C4-2B (cell line): ENCODE data around the gene PPP1R7.

Experiments used
- ZFX ChIP-seq: fragments of 450-650 bp; IDR thresholded peaks from 2 replicates; pipeline ENCODE4 v1.6.1; 2017
- TF ChIP-seq, protein P1 (sequence below): fragments of 450-650 bp; conservative IDR thresholded peaks from 2 replicates; pipeline ENCODE4 v1.5.1; 2017; ENCODE audit warnings: mild to moderate bottlenecking

DNA sequence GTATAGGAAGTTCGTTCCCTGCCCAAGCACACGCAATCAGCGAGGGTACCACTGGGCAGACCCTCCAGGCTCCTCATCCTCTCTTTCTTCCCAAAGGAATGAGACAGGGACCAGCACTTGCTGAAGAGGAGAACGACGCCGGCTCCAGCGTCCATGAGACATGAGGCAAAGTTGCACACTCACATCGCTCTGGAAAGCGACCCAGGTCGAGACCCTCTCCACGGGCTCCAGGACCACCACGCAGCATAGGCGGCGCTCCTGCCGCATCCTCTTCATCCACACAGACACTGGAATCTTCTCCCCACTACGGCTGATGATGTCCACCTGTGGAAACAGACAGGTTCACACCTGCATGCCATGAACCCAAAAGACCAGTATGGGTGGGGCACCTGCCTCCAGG, 11.8 kb upstream of the PPP1R7 start:
- TF ChIP-seq, protein P1, sequence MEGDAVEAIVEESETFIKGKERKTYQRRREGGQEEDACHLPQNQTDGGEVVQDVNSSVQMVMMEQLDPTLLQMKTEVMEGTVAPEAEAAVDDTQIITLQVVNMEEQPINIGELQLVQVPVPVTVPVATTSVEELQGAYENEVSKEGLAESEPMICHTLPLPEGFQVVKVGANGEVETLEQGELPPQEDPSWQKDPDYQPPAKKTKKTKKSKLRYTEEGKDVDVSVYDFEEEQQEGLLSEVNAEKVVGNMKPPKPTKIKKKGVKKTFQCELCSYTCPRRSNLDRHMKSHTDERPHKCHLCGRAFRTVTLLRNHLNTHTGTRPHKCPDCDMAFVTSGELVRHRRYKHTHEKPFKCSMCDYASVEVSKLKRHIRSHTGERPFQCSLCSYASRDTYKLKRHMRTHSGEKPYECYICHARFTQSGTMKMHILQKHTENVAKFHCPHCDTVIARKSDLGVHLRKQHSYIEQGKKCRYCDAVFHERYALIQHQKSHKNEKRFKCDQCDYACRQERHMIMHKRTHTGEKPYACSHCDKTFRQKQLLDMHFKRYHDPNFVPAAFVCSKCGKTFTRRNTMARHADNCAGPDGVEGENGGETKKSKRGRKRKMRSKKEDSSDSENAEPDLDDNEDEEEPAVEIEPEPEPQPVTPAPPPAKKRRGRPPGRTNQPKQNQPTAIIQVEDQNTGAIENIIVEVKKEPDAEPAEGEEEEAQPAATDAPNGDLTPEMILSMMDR: no peak
- no peak for TF ChIP-seq ZFX
